ENCODE results near the gene MYLK4.
A peak's percentile ranks its signal among the peaks of the same experiment; 100 is the strongest.

Gene MYLK4

GRCh38 chr6:2732503-2733089 lies 18.1 kb downstream of the MYLK4 start:
- no peak for DNase-seq

- no peak for DNase-seq
Measured at GRCh38 chr6:2731281-2731909, 19.3 kb downstream of the MYLK4 start.

- no peak for DNase-seq
Measured at GRCh38 chr6:2730353-2731107, 20.2 kb downstream of the MYLK4 start.

- DNase-seq: no peak
Measured at GRCh38 chr6:2729921-2730320, 20.8 kb downstream of the MYLK4 start.

- DNase-seq: no peak
Measured at GRCh38 chr6:2725999-2726567, 24.6 kb downstream of the MYLK4 start.

GRCh38 chr6:2725364-2725988 lies 25.2 kb downstream of the MYLK4 start:
- DNase-seq: no peak

GRCh38 chr6:2721219-2721618 lies 29.5 kb downstream of the MYLK4 start:
- no peak for DNase-seq

- DNase-seq: no peak
Measured at GRCh38 chr6:2719093-2719455, 31.6 kb downstream of the MYLK4 start.

- no peak for DNase-seq
Measured at GRCh38 chr6:2718334-2719092, 32.2 kb downstream of the MYLK4 start.

GRCh38 chr6:2716936-2717700 lies 33.6 kb downstream of the MYLK4 start:
- no peak for DNase-seq

- DNase-seq: no peak
Measured at GRCh38 chr6:2715737-2716136, 35.0 kb downstream of the MYLK4 start.

GRCh38 chr6:2714111-2714895 lies 36.4 kb downstream of the MYLK4 start:
- no peak for DNase-seq

GRCh38 chr6:2713473-2714110 lies 37.1 kb downstream of the MYLK4 start:
- DNase-seq: no peak

GRCh38 chr6:2712102-2712501 lies 38.6 kb downstream of the MYLK4 start:
- no peak for DNase-seq

GRCh38 chr6:2710412-2710811 lies 40.3 kb downstream of the MYLK4 start:
- no peak for DNase-seq

- no peak for DNase-seq
Measured at GRCh38 chr6:2708456-2708855, 42.3 kb downstream of the MYLK4 start.

GRCh38 chr6:2706558-2706957 lies 44.2 kb downstream of the MYLK4 start:
- DNase-seq: peak; percentile 29

- DNase-seq: no peak
Measured at GRCh38 chr6:2705256-2705655, 45.5 kb downstream of the MYLK4 start.

GRCh38 chr6:2697291-2697690 lies 53.4 kb downstream of the MYLK4 start:
- no peak for DNase-seq

- peak; percentile 22 for DNase-seq
Measured at GRCh38 chr6:2695454-2696095, 55.1 kb downstream of the MYLK4 start.

Data from NCI-H82 (cell line).